Non-pigmented ciliary epithelial cell (primary cell): Measurements from ENCODE around the gene MBD3L5.
"Not testable (repeated sequence)": the region's sequence is repeated elsewhere in the genome, so short reads cannot be mapped to it uniquely, and the experiment has no call there.

Experiments used
- DNase-seq: peaks from one replicate; pipeline ENCODE4 v3.0.0-alpha.2; 2010; ENCODE audit warnings: low read depth

Gene MBD3L5

DNA sequence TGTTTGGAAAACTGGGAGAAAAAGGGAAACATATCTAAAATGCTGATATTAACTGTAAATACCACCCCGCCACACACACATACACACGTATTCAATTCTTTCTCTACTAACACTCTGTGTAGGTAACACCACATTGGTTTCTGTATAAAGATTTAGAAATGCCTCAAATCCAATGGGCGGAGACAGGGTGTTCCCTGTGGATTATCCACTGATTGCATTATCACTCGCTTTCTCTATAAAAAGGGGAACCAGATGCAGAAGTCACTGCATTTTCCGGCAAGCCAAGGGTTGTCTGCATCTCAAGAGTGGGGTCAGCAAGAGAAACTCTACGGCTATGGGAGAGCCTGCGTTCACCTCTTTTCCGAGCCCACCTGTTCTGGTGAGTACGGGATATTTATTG, at the start of gene MBD3L5:
MBD3L5 (plus strand) TSS at position 301 of the 400 bp plus-strand sequence; CDS start at position 335, 34 bp downstream.
- DNase-seq, result not testable (repeated sequence)

- no peak for DNase-seq
Observed at GRCh38 chr19:6983448-6983847, 46.9 kb upstream of the MBD3L5 start.

GRCh38 chr19:6987850-6988249, 42.5 kb upstream of the MBD3L5 start:
- DNase-seq, result no peak

- no peak for DNase-seq
Observed at GRCh38 chr19:6988257-6988656, 42.1 kb upstream of the MBD3L5 start.

DNA sequence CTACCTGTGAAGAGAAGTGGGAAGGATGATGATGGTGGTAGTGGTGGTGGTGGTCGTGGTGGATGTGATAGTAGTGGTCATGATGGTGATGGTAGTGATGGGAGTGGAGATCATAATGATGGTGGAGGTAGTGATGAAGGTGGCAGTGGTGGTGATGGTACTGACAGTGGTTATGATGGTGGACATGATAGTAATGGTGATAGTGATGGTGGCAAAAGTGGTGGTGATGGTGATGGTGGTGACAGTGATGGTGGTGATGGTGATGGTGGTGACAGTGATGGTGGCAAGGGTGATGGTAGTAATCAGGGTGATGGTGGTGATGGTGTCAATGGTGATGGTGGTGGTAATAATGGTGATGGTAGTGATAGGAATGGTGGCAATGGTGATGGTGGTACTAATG, 35.3 kb upstream of the MBD3L5 start:
- DNase-seq, result no peak

DNA sequence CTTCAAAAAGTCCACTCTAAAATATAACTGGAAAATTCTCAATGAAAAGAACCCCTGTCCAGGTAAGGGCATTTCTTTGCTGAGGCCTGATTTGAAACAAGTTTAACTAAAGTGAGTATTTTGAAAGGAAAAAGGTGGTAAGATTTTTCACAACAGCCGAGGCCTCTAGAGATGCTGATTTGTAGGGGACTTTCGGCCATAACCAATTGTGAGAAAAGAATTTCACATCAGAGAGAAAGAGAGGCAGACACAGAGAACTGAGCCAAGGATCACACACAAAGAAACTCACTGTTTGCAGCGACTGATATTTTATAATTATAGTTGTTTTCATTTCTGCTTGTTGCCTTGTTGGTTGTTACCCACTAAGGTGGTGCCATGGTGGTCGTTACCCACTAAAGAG, 33.6 kb upstream of the MBD3L5 start:
- DNase-seq, result no peak

DNA sequence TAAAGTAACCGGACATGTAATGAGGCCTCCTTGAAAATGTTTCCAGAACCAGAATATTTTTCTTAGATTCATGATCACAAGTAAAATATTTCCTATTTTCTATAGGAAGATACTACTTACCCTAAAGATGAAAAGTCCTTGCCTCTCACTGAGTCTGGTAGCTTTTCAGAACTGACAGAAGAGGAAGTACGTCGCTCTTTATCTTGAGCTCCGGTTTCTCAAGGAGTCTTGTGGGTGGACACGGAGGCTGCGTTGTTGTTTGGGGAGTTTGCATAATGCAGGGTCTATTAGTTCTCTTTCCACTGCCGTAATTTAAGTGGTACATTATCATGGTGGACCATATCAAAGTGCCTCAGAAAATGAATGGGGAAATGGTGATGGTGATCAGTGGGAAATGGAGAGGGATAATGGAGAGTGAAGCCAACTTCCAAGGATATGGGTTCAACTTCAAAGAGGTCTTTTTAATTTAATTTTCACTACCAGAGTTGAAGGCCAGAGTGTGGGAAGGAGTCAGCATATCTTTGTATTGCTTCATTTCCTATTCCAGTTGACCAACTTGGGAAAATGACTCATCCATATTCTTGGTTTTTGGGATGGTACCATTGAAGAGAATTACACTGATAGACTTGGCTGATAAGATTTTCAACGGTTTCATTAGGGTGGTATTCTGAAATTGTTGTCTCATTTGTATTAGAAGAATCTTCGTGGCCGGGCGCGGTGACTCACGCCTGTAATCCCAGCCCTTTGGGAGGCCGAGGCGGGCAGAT, 32.5 kb upstream of the MBD3L5 start:
- DNase-seq, result no peak

DNA sequence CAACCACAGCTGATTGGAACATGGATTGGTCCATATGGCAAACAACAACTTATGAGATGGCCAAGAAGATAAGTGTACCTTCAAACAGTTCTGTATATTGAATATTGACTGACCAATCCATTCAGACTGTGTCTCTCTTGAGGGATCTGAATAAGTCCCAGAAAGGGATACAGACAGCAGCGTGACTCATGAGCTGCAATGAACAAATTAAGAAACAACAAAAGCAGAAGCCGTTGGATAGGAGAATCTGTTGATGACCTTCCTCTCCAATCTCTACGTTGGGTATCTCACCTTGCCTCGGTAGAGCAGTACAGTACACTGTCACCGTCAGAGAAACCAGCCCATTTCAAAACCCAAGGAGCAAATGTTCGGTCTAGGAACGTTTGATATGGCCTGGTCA, 30.4 kb upstream of the MBD3L5 start:
- no peak for DNase-seq

DNA sequence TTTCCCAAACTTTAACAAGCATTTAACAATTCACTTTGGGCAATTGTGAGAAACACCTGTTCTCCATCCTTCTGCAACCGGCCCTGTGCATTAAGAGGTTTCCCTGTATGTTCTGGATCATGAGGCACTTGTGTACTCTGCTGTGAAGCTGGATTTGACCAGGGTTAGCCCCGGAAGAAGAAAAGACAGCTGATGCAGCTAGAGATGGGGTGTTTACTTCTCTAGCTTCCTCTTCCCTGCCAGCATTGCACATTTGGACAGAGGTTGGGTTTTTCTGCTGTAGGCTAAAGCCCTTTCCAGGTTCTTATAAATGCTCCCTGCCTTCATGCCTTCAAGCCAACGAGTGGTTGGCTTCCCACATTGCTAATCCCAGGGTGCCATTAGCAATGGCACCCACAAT, 30.0 kb upstream of the MBD3L5 start:
- DNase-seq, result no peak

GRCh38 chr19:7000816-7001215, 29.6 kb upstream of the MBD3L5 start:
- no peak for DNase-seq

GRCh38 chr19:7004313-7004931, 26.0 kb upstream of the MBD3L5 start:
- DNase-seq, result no peak

DNA sequence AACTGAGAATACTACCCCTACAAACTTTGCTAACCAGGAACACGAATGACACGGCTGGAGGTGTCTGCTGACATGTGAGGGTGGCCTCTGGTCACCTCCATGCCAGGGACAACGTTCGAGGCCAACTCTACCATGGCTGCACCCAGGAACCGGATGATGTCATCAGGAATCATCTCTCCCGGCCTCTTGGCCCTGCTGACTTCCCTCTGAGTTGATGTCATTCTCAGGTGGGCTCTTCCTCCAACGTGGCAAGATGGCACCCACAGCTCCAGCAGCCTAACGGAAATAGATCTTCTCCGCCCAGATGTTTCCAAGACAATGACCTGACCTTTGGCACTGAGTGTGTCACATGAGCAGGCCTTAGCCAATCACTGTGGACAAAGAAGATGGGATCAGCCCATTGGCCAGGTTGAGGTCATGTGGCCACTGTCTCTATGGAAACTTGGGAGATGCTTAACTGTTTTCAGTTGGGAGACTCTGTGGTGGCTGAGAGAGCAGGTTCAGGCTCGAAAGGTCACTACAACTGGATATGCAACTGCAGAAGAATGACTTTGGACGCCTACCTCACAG, 24.2 kb upstream of the MBD3L5 start:
- DNase-seq, result no peak

- no peak for DNase-seq
Observed at GRCh38 chr19:7007859-7008258, 22.5 kb upstream of the MBD3L5 start.

GRCh38 chr19:7010722-7011593, 19.4 kb upstream of the MBD3L5 start:
- DNase-seq, result no peak

DNA sequence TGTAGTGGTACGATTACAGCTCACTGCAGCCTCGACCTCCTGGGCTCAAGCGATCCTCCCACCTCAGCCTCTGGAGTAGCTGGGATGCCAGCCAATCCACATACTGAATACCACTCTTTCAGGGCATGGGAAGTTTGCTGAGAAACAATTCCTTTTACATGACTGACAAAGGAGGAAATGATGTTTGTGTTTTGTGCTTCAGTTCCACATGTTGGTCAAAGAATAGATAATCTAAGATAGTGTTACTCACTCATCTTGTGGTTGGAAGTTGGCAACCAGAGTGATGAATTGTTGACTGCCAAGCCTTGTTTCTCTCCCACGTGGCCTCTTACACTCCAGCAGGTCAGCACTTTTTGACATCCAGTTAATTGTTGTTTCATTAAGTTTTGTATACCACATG, 16.7 kb upstream of the MBD3L5 start:
- no peak for DNase-seq

GRCh38 chr19:7018828-7019227, 11.6 kb upstream of the MBD3L5 start:
- no peak for DNase-seq

GRCh38 chr19:7021331-7021730, 9.0 kb upstream of the MBD3L5 start, which contains the start of gene MBD3L2B:
MBD3L2B (minus strand) TSS chr19:7021431; CDS start chr19:7021397, 34 bp downstream.
- not testable (repeated sequence) for DNase-seq

- not testable (repeated sequence) for DNase-seq
Observed at GRCh38 chr19:7028790-7029189, 1.6 kb upstream of the MBD3L5 start.

GRCh38 chr19:7040079-7040478, 9.7 kb downstream of the MBD3L5 start, which contains the start of gene MBD3L4:
MBD3L4 (minus strand) TSS chr19:7040179; CDS start chr19:7040144, 35 bp downstream.
- DNase-seq, result not testable (repeated sequence)

GRCh38 chr19:7041563-7041962, 11.2 kb downstream of the MBD3L5 start:
- not testable (repeated sequence) for DNase-seq

GRCh38 chr19:7049021-7049420, 18.6 kb downstream of the MBD3L5 start, which contains the start of gene MBD3L2:
MBD3L2 (plus strand) TSS chr19:7049321; CDS start chr19:7049374, 53 bp downstream.
- not testable (repeated sequence) for DNase-seq

DNA sequence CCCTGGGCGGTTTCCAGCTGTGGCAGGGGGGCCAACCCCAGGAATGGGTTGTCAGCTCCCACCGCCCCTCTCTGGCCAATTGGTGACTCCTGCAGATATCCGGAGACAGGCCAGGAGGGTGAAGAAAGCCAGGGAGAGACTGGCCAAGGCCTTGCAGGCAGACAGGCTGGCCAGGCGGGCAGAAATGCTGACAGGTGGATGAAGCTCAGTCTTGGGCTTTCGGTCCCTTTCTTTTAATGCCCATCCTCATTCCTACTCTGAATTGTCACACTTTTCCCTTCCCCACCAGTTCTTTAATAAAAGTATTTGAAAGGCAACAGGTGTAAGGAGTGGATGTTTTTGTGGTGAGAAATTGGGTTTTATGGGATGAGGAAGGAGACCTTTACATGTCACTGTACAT, 21.0 kb downstream of the MBD3L5 start:
- not testable (repeated sequence) for DNase-seq
